Ishikawa (cell line): ENCODE data around the gene UCKL1.

Experiments
- NFIC ChIP-seq: IDR thresholded peaks from 2 replicates; pipeline ENCODE4 v1.6.1; 2012
- REST ChIP-seq: IDR thresholded peaks from 2 replicates; pipeline ENCODE4 v1.6.1; 2012; ENCODE audit warnings: low read depth, mild to moderate bottlenecking
- TCF12 ChIP-seq: IDR thresholded peaks from 2 replicates; pipeline ENCODE4 v1.6.1; 2012; ENCODE audit warnings: low read depth
- ZBTB7A ChIP-seq: IDR thresholded peaks from 2 replicates; pipeline ENCODE4 v1.6.1; 2012; ENCODE audit warnings: low read depth
- TF ChIP-seq, protein P1 (sequence below): IDR thresholded peaks from 2 replicates; pipeline ENCODE4 v1.6.1; 2012

- no peak for TF ChIP-seq REST
- TF ChIP-seq, protein P1, sequence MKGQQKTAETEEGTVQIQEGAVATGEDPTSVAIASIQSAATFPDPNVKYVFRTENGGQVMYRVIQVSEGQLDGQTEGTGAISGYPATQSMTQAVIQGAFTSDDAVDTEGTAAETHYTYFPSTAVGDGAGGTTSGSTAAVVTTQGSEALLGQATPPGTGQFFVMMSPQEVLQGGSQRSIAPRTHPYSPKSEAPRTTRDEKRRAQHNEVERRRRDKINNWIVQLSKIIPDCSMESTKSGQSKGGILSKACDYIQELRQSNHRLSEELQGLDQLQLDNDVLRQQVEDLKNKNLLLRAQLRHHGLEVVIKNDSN: no peak
- TF ChIP-seq TCF12: no peak
- no peak for TF ChIP-seq NFIC
- TF ChIP-seq ZBTB7A: no peak
Measured at GRCh38 chr20:63951398-63952209, 4.6 kb downstream of the UCKL1 start.
